Measurements from ENCODE around the gene CLCN2. TPM values are rescaled to one million over a fixed set of nuclear protein-coding genes. Genes with fewer than 3 reads are reported as not detected.
"Not testable (repeated sequence)": the region's sequence is repeated elsewhere in the genome, so short reads cannot be mapped to it uniquely, and the experiment has no call there.

CLCN2 gene
- total RNA-seq, 1 experiment from 2014 or later, result 5.5 TPM

- Histone ChIP-seq H3K27me3 (no peaks in the 10 kb centered on the region), H3K27ac (no peak overlapping the region), H3K9me3 (replicated peaks) (no peaks in the 10 kb centered on the region), H3K36me3 (no peaks in the 10 kb centered on the region), H3K4me3 (no peak overlapping the region), H3K4me1 (no peaks in the 10 kb centered on the region)
- DNase-seq, result no peak
Observed at GRCh38 chr3:184347321-184348056, 13.9 kb downstream of the CLCN2 start.

- H3K27me3 ChIP-seq, result no peaks in the 10 kb centered on the region
- no peak overlapping the region for H3K4me3 ChIP-seq
- no peak overlapping the region for H3K27ac ChIP-seq
- DNase-seq, result no peak
- H3K9me3 ChIP-seq (replicated peaks), result no peaks in the 10 kb centered on the region
- H3K36me3 ChIP-seq, result no peaks in the 10 kb centered on the region
- H3K4me1 ChIP-seq, result no peaks in the 10 kb centered on the region
Observed at GRCh38 chr3:184346480-184347190, 14.8 kb downstream of the CLCN2 start.

- Histone ChIP-seq H3K4me1 (no peaks in the 10 kb centered on the region), H3K9me3 (replicated peaks) (no peaks in the 10 kb centered on the region), H3K4me3 (no peak overlapping the region), H3K27ac (no peak overlapping the region), H3K27me3 (no peaks in the 10 kb centered on the region), H3K36me3 (no peaks in the 10 kb centered on the region)
- DNase-seq, result no peak
Observed at GRCh38 chr3:184345317-184346144, 15.9 kb downstream of the CLCN2 start.

GRCh38 chr3:184344579-184345316, 16.7 kb downstream of the CLCN2 start:
- H3K27me3 ChIP-seq, result no peaks in the 10 kb centered on the region
- no peak overlapping the region for H3K4me3 ChIP-seq
- no peaks in the 10 kb centered on the region for H3K9me3 ChIP-seq (replicated peaks)
- no peak overlapping the region for H3K27ac ChIP-seq
- DNase-seq, result no peak
- no peaks in the 10 kb centered on the region for H3K4me1 ChIP-seq
- H3K36me3 ChIP-seq, result no peaks in the 10 kb centered on the region

DNA sequence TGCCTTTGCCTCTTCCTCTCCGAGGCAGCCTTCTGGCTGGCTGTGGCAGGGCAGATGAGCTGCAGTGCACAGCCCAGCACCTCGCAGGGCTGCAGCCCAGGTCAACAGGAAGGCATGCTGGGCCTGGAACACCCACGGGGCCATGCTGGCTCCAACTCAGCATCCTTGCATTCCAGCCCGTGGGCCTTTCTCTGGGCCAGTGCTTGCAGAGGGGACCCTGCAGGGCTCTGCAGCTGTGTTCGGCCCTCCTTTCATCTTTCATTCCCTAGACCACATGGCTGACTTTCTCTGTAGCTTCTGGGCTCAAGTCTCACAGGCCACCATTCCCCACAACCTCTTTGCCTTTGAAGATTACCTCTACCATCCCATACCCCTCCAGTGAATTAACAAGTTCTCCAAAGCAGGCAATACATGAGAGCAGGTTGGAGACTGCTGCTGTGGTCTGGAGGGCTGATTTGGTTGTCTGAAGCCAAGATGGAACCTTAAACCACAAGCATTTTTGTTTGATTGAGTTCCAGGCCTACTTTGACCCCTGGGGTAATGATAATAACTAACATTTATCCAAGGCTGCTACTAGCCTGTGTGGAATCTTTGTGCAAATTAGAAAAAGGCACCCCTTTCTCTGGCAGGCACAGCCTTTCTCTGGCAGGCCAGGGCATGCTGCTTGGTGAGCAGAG, 18.1 kb downstream of the CLCN2 start:
- DNase-seq, result peak in 1 of 2 experiments; percentile 32
- Histone ChIP-seq H3K27ac (no peak overlapping the region), H3K36me3 (no peaks in the 10 kb centered on the region), H3K9me3 (replicated peaks) (no peaks in the 10 kb centered on the region), H3K27me3 (no peaks in the 10 kb centered on the region), H3K4me3 (no peak overlapping the region), H3K4me1 (no peaks in the 10 kb centered on the region)

GRCh38 chr3:184341925-184342324, 19.5 kb downstream of the CLCN2 start:
- no peak for DNase-seq
- no peak overlapping the region for H3K4me3 ChIP-seq
- H3K9me3 ChIP-seq (replicated peaks), result no peaks in the 10 kb centered on the region
- H3K36me3 ChIP-seq, result no peaks in the 10 kb centered on the region
- no peak overlapping the region for H3K27ac ChIP-seq
- H3K27me3 ChIP-seq, result no peaks in the 10 kb centered on the region
- peaks cover 1% of the 10 kb centered on the region; the same call in 1 of the 2 replicates for H3K4me1 ChIP-seq

DNA sequence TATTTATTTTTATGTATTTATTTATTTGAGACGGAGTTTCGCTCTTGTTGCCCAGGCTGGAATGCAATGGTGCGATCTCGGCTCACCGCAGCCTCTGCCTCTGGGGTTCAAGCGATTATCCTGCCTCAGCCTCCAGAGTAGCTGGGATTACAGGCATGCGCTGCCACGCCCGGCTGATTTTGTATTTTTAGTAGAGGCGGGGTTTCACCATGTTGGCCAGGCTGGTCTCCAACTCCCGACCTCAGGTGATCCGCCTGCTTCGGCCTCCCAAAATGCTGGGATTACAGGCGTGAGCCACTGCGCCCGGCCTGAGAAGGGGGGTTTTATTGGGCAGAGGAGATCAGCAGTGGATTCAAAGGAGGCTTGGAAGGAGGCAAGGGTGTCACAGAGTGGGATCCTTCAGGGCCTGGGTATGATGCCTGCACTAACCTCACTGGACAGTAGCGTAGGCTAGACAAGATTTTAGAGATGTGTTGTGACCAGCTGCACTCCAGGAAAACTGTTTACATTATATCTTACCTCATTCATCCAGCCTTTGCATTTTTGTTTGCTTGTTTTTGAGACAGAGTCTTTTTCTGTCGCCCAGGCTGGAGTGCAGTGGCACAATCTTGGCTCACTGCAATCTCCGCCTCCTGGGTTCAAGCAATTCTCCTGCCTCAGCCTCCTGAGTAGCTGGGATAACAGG, 21.8 kb downstream of the CLCN2 start:
- H3K4me1 ChIP-seq; H3K9me3 ChIP-seq (replicated peaks); H3K27ac ChIP-seq; H3K4me3 ChIP-seq; DNase-seq; H3K27me3 ChIP-seq; H3K36me3 ChIP-seq: not testable (repeated sequence)

DNA sequence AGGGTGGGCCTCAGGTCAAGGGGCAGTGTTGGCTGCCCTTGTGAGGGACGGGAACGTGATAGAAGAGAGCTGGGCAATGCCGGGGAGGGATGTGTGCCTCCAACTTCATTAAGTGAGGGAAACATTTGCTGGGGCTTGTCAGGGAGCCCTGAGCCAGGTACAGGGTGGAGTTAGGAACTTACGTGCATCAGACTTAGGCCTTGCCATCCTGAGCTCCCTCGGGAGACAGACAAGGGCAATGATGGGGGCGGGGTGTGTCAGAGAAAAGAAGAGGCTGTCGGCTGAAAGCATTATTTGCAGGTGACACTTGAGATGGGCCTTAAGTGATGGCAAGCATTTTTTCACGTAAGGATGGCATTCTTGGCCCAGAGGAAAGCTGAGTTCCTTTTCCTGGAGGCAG, 22.4 kb downstream of the CLCN2 start:
- Histone ChIP-seq H3K36me3 (peaks cover 12% of the 10 kb centered on the region), H3K4me1 (peaks cover 7% of the 10 kb centered on the region; the same call in 1 of the 2 replicates), H3K4me3 (no peak overlapping the region), H3K9me3 (replicated peaks) (no peaks in the 10 kb centered on the region), H3K27ac (no peak overlapping the region), H3K27me3 (no peaks in the 10 kb centered on the region)
- DNase-seq, result no peak

DNA sequence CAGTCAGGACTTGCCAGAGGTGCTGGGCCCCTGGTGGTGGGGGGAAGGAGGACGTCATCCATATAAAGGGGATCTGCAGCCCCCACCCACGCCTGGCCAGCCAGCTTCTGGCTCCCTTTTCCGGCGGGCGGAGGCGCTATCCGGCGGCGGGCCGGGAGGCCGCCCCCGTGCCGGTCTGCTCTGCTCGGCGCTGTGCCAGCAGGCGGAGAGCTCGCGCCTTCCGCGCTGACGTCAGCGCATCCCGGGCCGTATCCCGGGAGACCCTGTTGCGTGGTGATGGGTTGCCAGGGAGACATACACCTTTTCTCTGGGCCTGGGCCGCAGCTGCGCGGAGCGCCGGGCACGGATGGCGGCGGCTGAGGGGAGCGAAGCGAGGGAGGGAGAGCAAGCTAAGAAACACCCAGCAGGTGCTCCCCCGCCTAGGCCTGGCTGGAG, 22.9 kb downstream of the CLCN2 start:
- peaks cover 16% of the 10 kb centered on the region for H3K36me3 ChIP-seq
- peaks cover 7% of the 10 kb centered on the region; the same call in 1 of the 2 replicates for H3K4me1 ChIP-seq
- no peak overlapping the region for H3K4me3 ChIP-seq
- no peak overlapping the region for H3K27ac ChIP-seq
- DNase-seq, result no peak
- no peaks in the 10 kb centered on the region for H3K27me3 ChIP-seq
- H3K9me3 ChIP-seq (replicated peaks), result no peaks in the 10 kb centered on the region

GRCh38 chr3:184337981-184338380, 23.4 kb downstream of the CLCN2 start:
- Histone ChIP-seq H3K4me3 (no peak overlapping the region), H3K4me1 (peaks cover 7% of the 10 kb centered on the region; the same call in 1 of the 2 replicates), H3K27ac (no peak overlapping the region)

DNA sequence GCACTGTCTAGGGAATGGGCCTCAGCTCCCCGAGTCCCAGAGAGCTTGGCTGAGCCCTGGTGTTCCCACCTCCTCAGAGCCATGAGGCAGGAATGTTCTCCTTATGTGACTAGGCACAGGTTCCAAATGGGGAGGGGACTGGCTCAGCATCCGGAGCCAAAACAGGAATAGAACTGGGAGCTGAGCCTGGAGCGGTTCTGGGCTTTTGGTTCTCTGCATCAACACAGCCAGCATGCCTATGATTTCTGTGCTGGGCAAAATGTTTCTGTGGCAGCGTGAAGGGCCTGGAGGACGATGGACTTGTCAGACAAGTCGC, 24.0 kb downstream of the CLCN2 start, which contains the start of gene FAM131A:
FAM131A (plus strand) TSS at position 202 of the 316 bp plus-strand sequence; CDS start at position 233, 31 bp downstream.
- no peak for DNase-seq
- no peaks in the 10 kb centered on the region for H3K9me3 ChIP-seq (replicated peaks)
- peaks cover 26% of the 10 kb centered on the region for H3K36me3 ChIP-seq
- H3K4me3 ChIP-seq, result peak within 1 kb of the TSS; percentile 63
- H3K27ac ChIP-seq, result no peak within 1 kb of the TSS
- H3K4me1 ChIP-seq, result peaks cover 7% of the 10 kb centered on the region; the same call in 1 of the 2 replicates
- H3K27me3 ChIP-seq, result no peaks in the 10 kb centered on the region

More at GRCh38 chr3:184337981-184338380, 23.4 kb downstream of the CLCN2 start:
- peaks cover 20% of the 10 kb centered on the region for H3K36me3 ChIP-seq
- DNase-seq, result no peak
- H3K9me3 ChIP-seq (replicated peaks), result no peaks in the 10 kb centered on the region
- no peaks in the 10 kb centered on the region for H3K27me3 ChIP-seq

DNA sequence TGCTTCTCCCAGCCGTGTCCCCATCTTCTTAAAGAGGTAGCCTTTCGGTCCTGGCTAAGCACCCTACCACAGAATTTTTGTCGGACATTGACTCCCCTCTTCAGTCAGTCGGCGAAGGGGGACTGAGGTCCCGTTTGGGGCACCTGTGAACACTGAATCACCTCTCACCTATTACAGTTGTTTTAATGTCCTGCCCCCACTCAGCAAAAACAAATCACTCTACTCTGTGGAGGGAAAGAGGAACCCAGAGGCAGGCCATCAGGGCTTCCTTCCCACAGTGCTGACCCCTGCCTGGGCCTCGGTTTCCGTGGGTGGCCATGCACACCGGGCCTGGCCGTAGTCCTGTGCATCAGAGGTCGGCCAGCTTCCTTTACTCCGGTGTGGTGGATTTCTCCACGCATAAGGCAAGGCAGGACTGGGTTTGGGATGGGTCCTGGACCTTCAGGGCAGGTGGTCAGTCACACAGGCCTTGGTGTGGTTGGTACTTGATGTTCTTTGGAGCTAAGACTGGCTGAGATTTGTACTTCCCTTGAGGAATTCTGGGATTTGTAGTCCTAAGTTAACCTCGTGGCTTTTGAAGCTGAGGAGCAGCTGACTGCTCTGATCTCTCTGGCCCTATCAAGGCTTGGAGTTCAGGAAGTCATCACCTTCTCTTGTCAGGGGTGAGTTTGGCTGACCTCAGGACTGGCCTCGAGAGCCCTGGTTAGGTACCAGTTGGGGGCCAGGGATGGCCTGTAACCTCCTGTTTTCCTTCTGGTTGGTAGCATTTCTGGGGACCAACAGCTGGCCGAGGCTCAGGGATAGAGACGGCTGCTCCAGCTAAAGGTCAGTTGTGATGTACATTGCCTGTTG, 24.6 kb downstream of the CLCN2 start:
- H3K36me3 ChIP-seq, result peaks cover 32% of the 10 kb centered on the region
- H3K9me3 ChIP-seq (replicated peaks), result no peaks in the 10 kb centered on the region
- no peaks in the 10 kb centered on the region for H3K27me3 ChIP-seq
- no peak overlapping the region; the same call in 1 of the 2 replicates for H3K27ac ChIP-seq
- DNase-seq, result peak in 1 of 2 experiments; percentile 51
- peak overlapping the region; percentile 63 for H3K4me3 ChIP-seq
- peaks cover 7% of the 10 kb centered on the region; the same call in 1 of the 2 replicates for H3K4me1 ChIP-seq
